CD4-positive, alpha-beta T cell treated with Interleukin-17A for 4 hours (primary cell): ENCODE data around the gene CASTOR1.
A peak's percentile ranks its signal among the peaks of the same experiment; 100 is the strongest.
"Not testable (repeated sequence)": the region's sequence is repeated elsewhere in the genome, so short reads cannot be mapped to it uniquely, and the experiment has no call there.

Experiments
- DNase-seq: peaks from one replicate; pipeline ENCODE4 v3.0.0-alpha.2; 2020; ENCODE audit warnings: mixed read lengths

CASTOR1 gene

GRCh38 chr22:30289141-30289979 is at the start of gene CASTOR1:
Gene CASTOR1 (minus strand): TSS chr22:30289505. CDS start chr22:30289497, 8 bp downstream.
- peak; percentile 97 for DNase-seq

GRCh38 chr22:30338802-30339201 is 49.5 kb upstream of the CASTOR1 start:
- no peak for DNase-seq

GRCh38 chr22:30338341-30338740 is 49.0 kb upstream of the CASTOR1 start:
- not testable (repeated sequence) for DNase-seq

GRCh38 chr22:30337461-30337778 is 48.1 kb upstream of the CASTOR1 start:
- DNase-seq: no peak

GRCh38 chr22:30336752-30337460 is 47.6 kb upstream of the CASTOR1 start:
- no peak for DNase-seq

- DNase-seq: no peak
Observed at GRCh38 chr22:30335236-30335635, 45.9 kb upstream of the CASTOR1 start.

GRCh38 chr22:30334646-30335045 is 45.3 kb upstream of the CASTOR1 start:
- DNase-seq: no peak

GRCh38 chr22:30333707-30334087 is 44.4 kb upstream of the CASTOR1 start:
- DNase-seq: no peak

- DNase-seq: no peak
Observed at GRCh38 chr22:30332994-30333706, 43.8 kb upstream of the CASTOR1 start.

- no peak for DNase-seq
Observed at GRCh38 chr22:30332551-30332950, 43.2 kb upstream of the CASTOR1 start.

GRCh38 chr22:30328466-30329049 is 39.3 kb upstream of the CASTOR1 start:
- DNase-seq: no peak

GRCh38 chr22:30327864-30328345 is 38.6 kb upstream of the CASTOR1 start:
- DNase-seq: no peak

- peak; percentile 98 for DNase-seq
Observed at GRCh38 chr22:30326706-30327362, 37.5 kb upstream of the CASTOR1 start, which contains the start of gene TBC1D10A. Gene TBC1D10A (minus strand): TSS chr22:30326941. CDS start chr22:30326881, 60 bp downstream.

GRCh38 chr22:30326255-30326705 is 37.0 kb upstream of the CASTOR1 start:
- DNase-seq: peak; percentile 60

GRCh38 chr22:30325724-30326254 is 36.5 kb upstream of the CASTOR1 start:
- DNase-seq: no peak

- DNase-seq: no peak
Observed at GRCh38 chr22:30325065-30325720, 35.9 kb upstream of the CASTOR1 start.

GRCh38 chr22:30324014-30324730 is 34.9 kb upstream of the CASTOR1 start:
- peak; percentile 68 for DNase-seq

- no peak for DNase-seq
Observed at GRCh38 chr22:30323246-30323645, 33.9 kb upstream of the CASTOR1 start.

- no peak for DNase-seq
Observed at GRCh38 chr22:30321461-30321860, 32.2 kb upstream of the CASTOR1 start.

GRCh38 chr22:30320021-30320556 is 30.8 kb upstream of the CASTOR1 start:
- no peak for DNase-seq
